Muscle of leg (tissue), 11 donors: ENCODE data around the gene UBL3. TPM values are rescaled to one million over a fixed set of nuclear protein-coding genes. Genes with fewer than 3 reads are reported as not detected.

ENCODE experiments used
- DNase-seq: peaks from one replicate; pipeline ENCODE4 v3.0.0; 2013
- H3K27ac ChIP-seq: one replicate; pipeline ENCODE4 v1.5.1; 2013; ENCODE audit warnings: mild to moderate bottlenecking, low read length, control low read depth
- H3K27me3 ChIP-seq: one replicate; pipeline ENCODE4 v1.6.1; 2013; ENCODE audit warnings: low read length; ENCODE audit not compliant: control insufficient read depth, insufficient read depth
- H3K36me3 ChIP-seq: one replicate; pipeline ENCODE4 v1.6.1; 2013; ENCODE audit warnings: low read length; ENCODE audit not compliant: control insufficient read depth, insufficient read depth
- H3K4me1 ChIP-seq: one replicate; pipeline ENCODE4 v1.6.1; 2013; ENCODE audit warnings: low read length; ENCODE audit not compliant: control insufficient read depth, insufficient read depth
- H3K4me3 ChIP-seq: one replicate; pipeline ENCODE4 v1.5.1; 2013; ENCODE audit warnings: low read length, control low read depth
- H3K9me3 ChIP-seq: replicated peaks from 2 replicates; pipeline ENCODE4 v1.6.1; 2013; ENCODE audit warnings: low read depth, low read length; ENCODE audit not compliant: control insufficient read depth
- WGBS: methylation state at CpG from one replicate; pipeline ENCODE4 v1.1.5; 2013; ENCODE audit warnings: missing lambda C conversion rate; ENCODE audit not compliant: insufficient coverage; 5-methylcytosine and 5-hydroxymethylcytosine counted together
- polyA plus RNA-seq, 8 donors: library from polyadenylated mRNA; unstranded; fragments of 120-200 nt; gene quantifications; one replicate each; pipeline versions ENCODE4 v1.2.1 to v1.2.3, GENCODE V29; 2013; ENCODE audit warnings: inconsistent platforms in 1 of 8, low replicate concordance in 1 of 8; ENCODE audit not compliant: insufficient read length in 8 of 8, insufficient read depth in 1 of 8
- total RNA-seq: library from RNA; stranded (reverse); fragments of 120-200 nt; gene quantifications from one replicate; pipeline ENCODE4 v1.2.4, GENCODE V29; 2013

UBL3 gene
- total and polyA plus RNA-seq, 9 donors = 14.0 to 33.6 (median 25.3) TPM

- Histone ChIP-seq H3K27me3 (no peaks in the 10 kb centered on the region), H3K4me3 (no peak overlapping the region), H3K27ac (no peak overlapping the region), H3K36me3 (no peaks in the 10 kb centered on the region), H3K9me3 (peaks cover 3% of the 10 kb centered on the region), H3K4me1 (no peaks in the 10 kb centered on the region)
- peak; percentile 24 for DNase-seq
- WGBS = no CpG with 5 or more reads among the region's 3 CpGs
Observed at GRCh38 chr13:29817604-29818378, 32.6 kb downstream of the UBL3 start.

DNA sequence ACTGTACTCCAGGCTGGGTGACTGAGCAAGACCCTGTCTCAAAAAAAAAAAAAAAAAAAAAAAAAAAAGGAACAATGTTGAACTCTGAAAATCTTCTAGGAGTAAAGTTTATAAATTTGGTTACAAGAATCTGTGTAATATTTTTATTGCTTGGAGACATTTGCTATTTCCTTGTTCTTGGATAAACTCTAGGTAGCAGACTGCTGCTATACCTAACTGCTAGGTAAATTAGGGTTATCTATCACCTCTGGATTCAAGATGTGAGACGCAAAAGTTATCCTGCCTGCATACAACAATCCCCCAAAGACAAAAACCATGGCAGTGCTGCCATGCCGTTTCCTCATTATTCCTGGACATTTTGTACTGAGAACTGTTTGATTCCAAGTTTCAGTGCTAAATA lies 33.7 kb downstream of the UBL3 start:
- DNase-seq = no peak
- H3K4me3 ChIP-seq = no peak overlapping the region
- no peaks in the 10 kb centered on the region for H3K4me1 ChIP-seq
- no peak overlapping the region for H3K27ac ChIP-seq
- H3K36me3 ChIP-seq = no peaks in the 10 kb centered on the region
- H3K27me3 ChIP-seq = no peaks in the 10 kb centered on the region
- 71% methylated on average over 1 of the region's 2 CpGs for WGBS
- peaks cover 3% of the 10 kb centered on the region for H3K9me3 ChIP-seq

GRCh38 chr13:29815336-29815735 lies 35.1 kb downstream of the UBL3 start:
- no peaks in the 10 kb centered on the region for H3K27me3 ChIP-seq
- H3K9me3 ChIP-seq = no peaks in the 10 kb centered on the region
- no peak for DNase-seq
- no peaks in the 10 kb centered on the region for H3K36me3 ChIP-seq
- H3K4me3 ChIP-seq = no peak overlapping the region
- H3K27ac ChIP-seq = no peak overlapping the region
- H3K4me1 ChIP-seq = no peaks in the 10 kb centered on the region

DNA sequence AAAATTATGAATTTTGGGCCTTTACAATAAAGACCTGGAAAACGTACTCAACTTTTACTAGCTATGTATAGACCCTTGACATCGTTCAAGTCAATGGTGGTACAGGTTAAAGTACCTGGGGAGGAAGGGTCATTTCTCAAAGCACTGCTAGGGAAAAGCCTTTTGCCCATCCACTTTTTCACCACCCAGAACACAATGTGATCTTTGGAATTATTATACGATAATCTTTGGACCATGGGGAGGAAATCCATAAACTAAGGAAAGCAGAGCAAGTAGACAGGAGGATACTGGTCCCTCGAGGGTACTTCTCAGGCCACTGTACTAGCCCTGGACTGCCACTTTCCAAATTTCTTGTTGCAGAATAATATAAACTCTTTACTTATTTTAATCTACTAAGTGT lies 39.5 kb downstream of the UBL3 start:
- no peak for DNase-seq
- WGBS = no CpG with 5 or more reads among the region's 4 CpGs
- Histone ChIP-seq H3K27me3 (no peaks in the 10 kb centered on the region), H3K36me3 (no peaks in the 10 kb centered on the region), H3K9me3 (no peaks in the 10 kb centered on the region), H3K4me3 (no peak overlapping the region), H3K4me1 (no peaks in the 10 kb centered on the region), H3K27ac (no peak overlapping the region)

DNA sequence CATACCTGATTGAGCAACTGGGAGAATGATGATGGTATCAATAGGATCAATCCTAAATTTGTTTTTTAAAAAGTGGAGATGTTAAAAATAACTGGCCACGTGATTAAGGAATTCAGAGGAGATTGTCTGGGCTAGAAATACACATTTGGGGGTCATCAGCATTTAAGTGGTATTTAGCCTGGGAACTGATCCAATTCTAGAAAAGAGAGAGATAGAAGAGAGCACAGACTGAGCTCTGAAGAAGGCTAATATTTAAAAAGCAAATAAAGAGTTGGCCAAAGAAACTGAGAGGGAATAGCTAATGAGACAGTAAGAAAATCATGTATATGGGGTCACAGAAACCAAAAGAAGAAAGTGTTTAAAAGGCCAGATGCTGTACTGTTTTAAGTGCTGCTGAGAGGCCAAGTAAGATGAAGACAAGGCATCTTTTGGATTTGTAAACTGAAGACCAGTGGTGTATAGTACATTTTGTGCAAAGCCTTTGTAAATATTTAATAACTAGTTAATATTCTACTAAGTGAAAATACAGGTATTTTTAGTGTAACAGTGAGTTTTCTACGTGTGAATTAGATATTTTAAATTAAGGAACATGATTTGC lies 40.2 kb downstream of the UBL3 start:
- H3K27ac ChIP-seq = no peak overlapping the region
- H3K4me1 ChIP-seq = no peaks in the 10 kb centered on the region
- H3K4me3 ChIP-seq = no peak overlapping the region
- H3K27me3 ChIP-seq = no peaks in the 10 kb centered on the region
- H3K36me3 ChIP-seq = no peaks in the 10 kb centered on the region
- 17% methylated on average over 1 of the region's 2 CpGs for WGBS
- peak; percentile 61 for DNase-seq
- no peaks in the 10 kb centered on the region for H3K9me3 ChIP-seq

DNA sequence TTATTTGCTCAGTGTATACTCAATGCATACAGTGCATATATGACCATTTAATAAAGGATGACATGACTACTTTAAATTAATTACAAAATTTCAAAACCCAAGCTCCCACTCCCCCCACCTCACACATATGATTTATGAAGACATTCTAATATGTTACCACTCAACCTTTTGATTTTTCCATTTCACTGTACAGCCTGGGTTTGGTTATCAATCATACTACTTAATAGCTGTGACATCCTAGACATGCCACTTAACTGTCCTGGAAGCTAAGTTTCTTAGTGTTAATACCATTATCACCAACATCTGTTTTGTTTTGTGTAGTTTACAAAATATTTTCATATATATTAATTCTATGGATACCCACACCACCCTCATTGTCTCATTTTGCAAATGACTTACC lies 42.2 kb downstream of the UBL3 start:
- H3K4me1 ChIP-seq = no peaks in the 10 kb centered on the region
- H3K27me3 ChIP-seq = no peaks in the 10 kb centered on the region
- no peak overlapping the region for H3K27ac ChIP-seq
- no peaks in the 10 kb centered on the region for H3K9me3 ChIP-seq
- no peak overlapping the region for H3K4me3 ChIP-seq
- no peaks in the 10 kb centered on the region for H3K36me3 ChIP-seq
- DNase-seq = no peak

- no peak overlapping the region for H3K27ac ChIP-seq
- H3K4me3 ChIP-seq = no peak overlapping the region
- no peaks in the 10 kb centered on the region for H3K27me3 ChIP-seq
- no peak for DNase-seq
- H3K36me3 ChIP-seq = no peaks in the 10 kb centered on the region
- no CpG with 5 or more reads among the region's 7 CpGs for WGBS
- peaks cover 2% of the 10 kb centered on the region for H3K9me3 ChIP-seq
- H3K4me1 ChIP-seq = peaks cover 3% of the 10 kb centered on the region
Observed at GRCh38 chr13:29805994-29806979, 44.1 kb downstream of the UBL3 start.

DNA sequence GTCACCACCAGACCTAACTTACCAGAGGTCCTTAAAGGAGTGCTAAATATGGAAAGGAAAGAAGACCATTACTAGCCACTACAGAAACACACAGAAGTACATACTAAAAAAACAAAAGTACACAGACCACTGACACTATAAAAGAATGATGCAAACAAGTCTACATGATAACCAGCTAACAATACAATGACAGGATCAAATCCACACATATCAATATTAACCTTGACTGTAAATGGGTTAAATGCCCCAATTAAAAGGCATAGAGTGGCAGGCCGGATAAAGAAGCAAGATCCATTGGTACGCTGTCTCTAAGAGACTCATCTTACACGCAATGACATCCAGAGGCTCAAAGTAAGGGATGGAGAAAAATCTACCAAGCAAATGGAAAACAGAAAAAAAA lies 47.2 kb downstream of the UBL3 start:
- Histone ChIP-seq H3K4me1 (peaks cover 3% of the 10 kb centered on the region), H3K27ac (no peak overlapping the region), H3K27me3 (no peaks in the 10 kb centered on the region), H3K36me3 (no peaks in the 10 kb centered on the region), H3K9me3 (peaks cover 2% of the 10 kb centered on the region), H3K4me3 (no peak overlapping the region)
- DNase-seq = no peak
- WGBS = no CpG with 5 or more reads among the region's 3 CpGs

GRCh38 chr13:29802621-29803020 lies 47.8 kb downstream of the UBL3 start:
- peaks cover 2% of the 10 kb centered on the region for H3K9me3 ChIP-seq

DNA sequence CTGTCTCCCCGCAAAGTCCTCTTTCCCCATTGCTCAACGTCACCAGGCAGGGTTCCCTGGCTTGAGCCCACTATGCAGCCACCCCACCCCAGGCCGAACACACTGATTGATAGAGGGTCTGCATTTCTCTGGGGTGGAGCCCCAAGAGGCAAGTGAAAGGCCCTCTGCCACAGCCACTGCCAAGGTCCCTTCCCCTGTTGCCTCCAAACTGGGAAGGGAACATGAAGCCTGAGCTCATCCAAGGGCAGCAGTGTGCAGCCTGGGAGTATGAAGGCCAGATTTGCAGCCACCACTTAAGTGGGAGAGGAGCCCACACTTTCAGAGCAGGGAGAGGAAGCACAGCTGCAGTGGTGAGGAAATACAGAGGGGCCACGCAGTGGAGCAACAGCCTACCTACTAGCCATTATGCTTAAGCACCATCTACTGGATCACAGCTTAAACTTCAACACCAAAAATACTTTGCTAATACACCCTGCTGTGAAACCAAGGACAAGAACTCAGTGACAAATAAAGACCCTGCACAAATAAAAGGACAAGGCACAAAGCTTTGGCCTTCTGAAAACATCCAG lies 48.6 kb downstream of the UBL3 start:
- Histone ChIP-seq H3K4me3 (no peak overlapping the region), H3K9me3 (peaks cover 2% of the 10 kb centered on the region), H3K4me1 (peaks cover 3% of the 10 kb centered on the region), H3K36me3 (no peaks in the 10 kb centered on the region), H3K27me3 (no peaks in the 10 kb centered on the region), H3K27ac (no peak overlapping the region)
- DNase-seq = no peak
- 50% methylated on average over 1 of the region's 4 CpGs for WGBS

More at GRCh38 chr13:29802621-29803020, 47.8 kb downstream of the UBL3 start:
- DNase-seq = no peak
- Histone ChIP-seq H3K27ac (no peak overlapping the region), H3K27me3 (no peaks in the 10 kb centered on the region), H3K4me3 (no peak overlapping the region), H3K4me1 (peaks cover 3% of the 10 kb centered on the region), H3K36me3 (no peaks in the 10 kb centered on the region)
- no CpG with 5 or more reads among the region's 1 CpG for WGBS
